Kidney epithelial cell (primary cell): Measurements from ENCODE around the gene TTC21B. TPM values are rescaled to one million over a fixed set of nuclear protein-coding genes. Genes with fewer than 3 reads are reported as not detected.

Source experiments
- DNase-seq: peaks from one replicate; pipeline ENCODE4 v3.0.0-alpha.2; 2010; ENCODE audit warnings: low read depth
- H3K27me3 ChIP-seq: 2 replicates; pipeline ENCODE4 v1.6.0; 2011; ENCODE audit warnings: low read length; ENCODE audit not compliant: control insufficient read depth, insufficient read depth
- H3K36me3 ChIP-seq: 2 replicates; pipeline ENCODE4 v1.5.1; 2011; ENCODE audit warnings: low read length; ENCODE audit not compliant: control insufficient read depth, insufficient read depth
- H3K4me3 ChIP-seq: 2 replicates; pipeline ENCODE4 v1.5.1; 2011; ENCODE audit warnings: low read depth, mild to moderate bottlenecking, control low read depth, low read length
- CTCF ChIP-seq: IDR thresholded peaks from 2 replicates; pipeline ENCODE4 v1.5.1; 2011; ENCODE audit warnings: mild to moderate bottlenecking, moderate library complexity, low read length, control low read depth, inconsistent platforms; ENCODE audit not compliant: insufficient read depth, poor library complexity, severe bottlenecking
- total RNA-seq: library from RNA; depleted of rRNA; stranded (reverse); fragments of >200 nt; gene quantifications from 2 replicates; pipeline ENCODE4 v1.2.3, GENCODE V29; 2015

TTC21B gene
- total RNA-seq, 1 donor from 2014 or later = 10.8 TPM

- no peak for DNase-seq
- Histone ChIP-seq H3K27me3 (no peaks in the 10 kb centered on the region), H3K4me3 (no peak overlapping the region), H3K36me3 (no peaks in the 10 kb centered on the region)
- TF ChIP-seq CTCF = no peak
These were observed 113.1 kb downstream of the TTC21B start for GRCh38 chr2:165840333-165840958.

- Histone ChIP-seq H3K27me3 (no peaks in the 10 kb centered on the region), H3K36me3 (no peaks in the 10 kb centered on the region), H3K4me3 (no peak overlapping the region)
- TF ChIP-seq CTCF = no peak
- no peak for DNase-seq
These were observed 114.0 kb downstream of the TTC21B start for GRCh38 chr2:165839610-165840009.

GRCh38 chr2:165837122-165837521 is 116.5 kb downstream of the TTC21B start:
- Histone ChIP-seq H3K27me3 (no peaks in the 10 kb centered on the region), H3K36me3 (no peaks in the 10 kb centered on the region), H3K4me3 (no peak overlapping the region)
- TF ChIP-seq CTCF = no peak
- DNase-seq = no peak

GRCh38 chr2:165835363-165835762 is 118.2 kb downstream of the TTC21B start:
- no peak overlapping the region for H3K4me3 ChIP-seq
- no peak for DNase-seq
- no peak for TF ChIP-seq CTCF
- H3K27me3 ChIP-seq = no peaks in the 10 kb centered on the region
- no peaks in the 10 kb centered on the region for H3K36me3 ChIP-seq

- no peak for TF ChIP-seq CTCF
- peak; percentile 43 for DNase-seq
- Histone ChIP-seq H3K36me3 (no peaks in the 10 kb centered on the region), H3K4me3 (no peak overlapping the region), H3K27me3 (no peaks in the 10 kb centered on the region)
These were observed 120.4 kb downstream of the TTC21B start for GRCh38 chr2:165833156-165833555.

GRCh38 chr2:165827921-165828276 is 125.7 kb downstream of the TTC21B start:
- Histone ChIP-seq H3K36me3 (no peaks in the 10 kb centered on the region), H3K27me3 (no peaks in the 10 kb centered on the region), H3K4me3 (no peak overlapping the region)
- DNase-seq = no peak
- no peak for TF ChIP-seq CTCF
